ENCODE measurements around the gene VPS37B. TPM values are rescaled to one million over a fixed set of nuclear protein-coding genes. Genes with fewer than 3 reads are reported as not detected.

VPS37B gene
- total RNA-seq, 2 donors from 2014 or later: 22.7 to 24.1 TPM

DNA sequence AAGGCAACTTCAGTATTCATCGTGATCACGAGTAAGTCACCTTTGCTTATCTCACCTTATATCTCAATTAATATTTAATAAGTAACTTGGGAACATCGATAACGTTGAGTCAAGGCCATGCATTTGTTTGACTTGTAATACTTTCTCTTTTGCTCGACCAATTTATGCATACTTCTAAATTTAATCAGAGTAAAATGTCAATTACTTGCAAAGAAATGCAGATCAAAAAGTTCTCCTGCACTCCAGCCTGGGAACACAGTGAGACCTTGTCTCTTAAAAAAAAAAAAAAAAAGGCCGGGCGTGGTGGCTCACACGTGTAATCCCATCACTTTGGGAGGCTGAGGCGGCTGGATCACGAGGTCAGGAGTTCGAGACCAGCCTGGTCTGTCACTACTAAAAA is 72.5 kb downstream of the VPS37B start:
- no peaks in the 10 kb centered on the region for H3K4me1 ChIP-seq (ENCODE audit: control insufficient read depth, insufficient read depth, low read length)
- Mint-ChIP-seq H3K4me3 (no peak overlapping the region), H3K9me3 (no peaks in the 10 kb centered on the region), H3K4me1 (peaks cover 5% of the 10 kb centered on the region), H3K27ac (no peak overlapping the region), H3K36me3 (ENCODE audit: low read depth) (no peaks in the 10 kb centered on the region), H3K27me3 (ENCODE audit: insufficient read depth) (peaks cover 2% of the 10 kb centered on the region)
- no peaks in the 10 kb centered on the region for H3K9me3 ChIP-seq (ENCODE audit: control insufficient read depth, low read length)
- H3K4me3 ChIP-seq (ENCODE audit: low read length): no peak overlapping the region
- WGBS, 2 experiments (ENCODE audit: insufficient coverage in 1 of 2, insufficient read length in 1 of 2): 91 to 94% methylated on average over 3 to 11 of the region's 11 CpGs
- H3K36me3 ChIP-seq (ENCODE audit: control insufficient read depth, insufficient read depth, low read length): no peaks in the 10 kb centered on the region
- TF ChIP-seq, protein P1, sequence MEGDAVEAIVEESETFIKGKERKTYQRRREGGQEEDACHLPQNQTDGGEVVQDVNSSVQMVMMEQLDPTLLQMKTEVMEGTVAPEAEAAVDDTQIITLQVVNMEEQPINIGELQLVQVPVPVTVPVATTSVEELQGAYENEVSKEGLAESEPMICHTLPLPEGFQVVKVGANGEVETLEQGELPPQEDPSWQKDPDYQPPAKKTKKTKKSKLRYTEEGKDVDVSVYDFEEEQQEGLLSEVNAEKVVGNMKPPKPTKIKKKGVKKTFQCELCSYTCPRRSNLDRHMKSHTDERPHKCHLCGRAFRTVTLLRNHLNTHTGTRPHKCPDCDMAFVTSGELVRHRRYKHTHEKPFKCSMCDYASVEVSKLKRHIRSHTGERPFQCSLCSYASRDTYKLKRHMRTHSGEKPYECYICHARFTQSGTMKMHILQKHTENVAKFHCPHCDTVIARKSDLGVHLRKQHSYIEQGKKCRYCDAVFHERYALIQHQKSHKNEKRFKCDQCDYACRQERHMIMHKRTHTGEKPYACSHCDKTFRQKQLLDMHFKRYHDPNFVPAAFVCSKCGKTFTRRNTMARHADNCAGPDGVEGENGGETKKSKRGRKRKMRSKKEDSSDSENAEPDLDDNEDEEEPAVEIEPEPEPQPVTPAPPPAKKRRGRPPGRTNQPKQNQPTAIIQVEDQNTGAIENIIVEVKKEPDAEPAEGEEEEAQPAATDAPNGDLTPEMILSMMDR (conservative IDR thresholded peaks at IDR 0.05): no peak
- DNase-seq: no peak
- no peak overlapping the region for H3K27ac ChIP-seq (ENCODE audit: low read depth, low read length)
- no peak overlapping the region for H3K9ac ChIP-seq (ENCODE audit: extremely low read depth, low read length, poor library complexity, severe bottlenecking)
- no peaks in the 10 kb centered on the region for H3K27me3 ChIP-seq (ENCODE audit: control insufficient read depth, insufficient read depth, low read length, poor library complexity, severe bottlenecking)

DNA sequence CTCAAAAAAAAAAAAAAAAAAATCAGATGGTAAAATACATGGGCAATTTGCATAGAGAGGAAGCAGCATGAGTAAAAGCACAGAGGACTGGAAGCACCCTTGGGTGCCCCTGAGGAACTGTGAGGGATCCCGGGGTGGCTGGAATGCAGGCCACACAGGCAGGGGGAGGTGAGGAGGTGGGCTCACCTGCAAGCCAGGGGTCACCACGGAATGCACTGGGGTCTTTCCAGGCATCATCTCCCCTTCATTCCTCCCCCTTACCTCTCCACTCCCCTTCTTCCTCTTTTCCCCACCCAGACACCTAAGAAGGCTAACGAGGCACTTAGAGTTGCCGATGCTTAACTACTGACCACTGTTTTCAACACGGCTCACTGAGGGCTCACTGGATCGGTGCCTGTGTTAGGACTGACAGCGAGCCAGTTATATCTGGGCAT is 75.1 kb downstream of the VPS37B start:
- no peak overlapping the region for H3K9ac ChIP-seq (ENCODE audit: extremely low read depth, low read length, poor library complexity, severe bottlenecking)
- H3K4me1 ChIP-seq (ENCODE audit: control insufficient read depth, insufficient read depth, low read length): no peaks in the 10 kb centered on the region
- Mint-ChIP-seq H3K36me3 (ENCODE audit: low read depth) (no peaks in the 10 kb centered on the region), H3K9me3 (no peaks in the 10 kb centered on the region), H3K4me1 (peaks cover under 1% of the 10 kb centered on the region), H3K27ac (no peak overlapping the region), H3K27me3 (ENCODE audit: insufficient read depth) (no peaks in the 10 kb centered on the region), H3K4me3 (no peak overlapping the region)
- 82 to 91% methylated on average over 4 to 7 of the region's 7 CpGs for WGBS, 2 experiments (ENCODE audit: insufficient coverage in 1 of 2, insufficient read length in 1 of 2)
- no peak overlapping the region for H3K27ac ChIP-seq (ENCODE audit: low read depth, low read length)
- no peak for DNase-seq
- no peak overlapping the region for H3K4me3 ChIP-seq (ENCODE audit: low read length)
- TF ChIP-seq, protein P1 (conservative IDR thresholded peaks at IDR 0.05): no peak
- H3K36me3 ChIP-seq (ENCODE audit: control insufficient read depth, insufficient read depth, low read length): no peaks in the 10 kb centered on the region
- H3K9me3 ChIP-seq (ENCODE audit: control insufficient read depth, low read length): no peaks in the 10 kb centered on the region
- no peaks in the 10 kb centered on the region for H3K27me3 ChIP-seq (ENCODE audit: control insufficient read depth, insufficient read depth, low read length, poor library complexity, severe bottlenecking)

DNA sequence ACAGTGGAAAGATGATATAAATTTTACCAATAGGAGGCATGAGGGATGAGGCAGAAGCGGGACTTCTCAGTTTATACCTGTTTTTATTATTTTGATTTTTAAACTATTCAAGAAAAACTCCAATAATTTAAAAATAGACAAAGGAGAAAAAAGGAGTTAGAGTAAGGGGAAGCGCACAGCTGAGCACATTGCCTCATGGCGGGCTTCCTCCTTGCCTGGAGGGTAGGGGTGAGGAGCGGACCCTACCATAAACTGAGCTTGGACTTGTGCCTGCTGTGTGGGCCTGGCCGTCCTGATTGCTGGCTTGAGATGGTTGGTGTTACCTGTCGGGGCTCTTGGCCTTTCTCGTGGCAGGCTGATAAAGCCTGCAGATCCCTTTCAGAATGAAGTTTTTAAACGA is 75.8 kb downstream of the VPS37B start:
- Mint-ChIP-seq H3K4me1 (no peaks in the 10 kb centered on the region), H3K4me3 (no peak overlapping the region), H3K27ac (no peak overlapping the region), H3K36me3 (ENCODE audit: low read depth) (no peaks in the 10 kb centered on the region), H3K27me3 (ENCODE audit: insufficient read depth) (no peaks in the 10 kb centered on the region), H3K9me3 (no peaks in the 10 kb centered on the region)
- TF ChIP-seq, protein P1 (conservative IDR thresholded peaks at IDR 0.05): no peak
- 91 to 92% methylated on average over 6 to 7 of the region's 8 CpGs for WGBS, 2 experiments (ENCODE audit: insufficient coverage in 1 of 2, insufficient read length in 1 of 2)
- no peaks in the 10 kb centered on the region for H3K36me3 ChIP-seq (ENCODE audit: control insufficient read depth, insufficient read depth, low read length)
- no peaks in the 10 kb centered on the region for H3K4me1 ChIP-seq (ENCODE audit: control insufficient read depth, insufficient read depth, low read length)
- DNase-seq: no peak
- H3K27me3 ChIP-seq (ENCODE audit: control insufficient read depth, insufficient read depth, low read length, poor library complexity, severe bottlenecking): no peaks in the 10 kb centered on the region
- H3K9ac ChIP-seq (ENCODE audit: extremely low read depth, low read length, poor library complexity, severe bottlenecking): no peak overlapping the region
- H3K4me3 ChIP-seq (ENCODE audit: low read length): no peak overlapping the region
- H3K27ac ChIP-seq (ENCODE audit: low read depth, low read length): no peak overlapping the region
- H3K9me3 ChIP-seq (ENCODE audit: control insufficient read depth, low read length): no peaks in the 10 kb centered on the region
